HepG2 (cell line): ENCODE measurements around the gene COX4I2. TPM values are rescaled to one million over a fixed set of nuclear protein-coding genes. Genes with fewer than 3 reads are reported as not detected.
A peak's percentile ranks its signal among the peaks of the same experiment; 100 is the strongest.

ENCODE experiments used
- CCDC6 ChIP-seq: sonication (generic); formaldehyde crosslinking; IDR thresholded peaks from 2 replicates; pipeline ENCODE4 v1.8.1; 2022; ENCODE audit warnings: mild to moderate bottlenecking, missing genetic modification reagents, moderate library complexity
- GATAD2A ChIP-seq: IDR thresholded peaks from 2 replicates; pipeline ENCODE4 v1.6.1; 2016
- JUN ChIP-seq: sonication (generic); formaldehyde crosslinking; IDR thresholded peaks from 2 replicates; pipeline ENCODE4 v1.4.0; 2020; ENCODE audit warnings: mild to moderate bottlenecking, missing genetic modification reagents
- NPAS2 ChIP-seq: sonication (generic); formaldehyde crosslinking; IDR thresholded peaks from 2 replicates; pipeline ENCODE4 v1.8.0; 2022; ENCODE audit warnings: mild to moderate bottlenecking, missing genetic modification reagents, borderline replicate concordance
- PITX1 ChIP-seq: sonication (generic); formaldehyde crosslinking; IDR thresholded peaks from 2 replicates; pipeline ENCODE4 v1.5.1; 2020; ENCODE audit warnings: mild to moderate bottlenecking, missing genetic modification reagents
- SMAD1 ChIP-seq: sonication (generic); formaldehyde crosslinking; IDR thresholded peaks from 2 replicates; pipeline ENCODE4 v1.4.0; 2020; ENCODE audit warnings: missing genetic modification reagents, low read depth, mild to moderate bottlenecking, borderline replicate concordance
- TAF15 ChIP-seq: fragments of 200-400 bp; formaldehyde crosslinking; IDR thresholded peaks from one replicate; pipeline ENCODE4 v1.6.1; 2018; ENCODE audit warnings: mild to moderate bottlenecking, low read depth, low read length; ENCODE audit not compliant: poor library complexity, severe bottlenecking
- TCF7 ChIP-seq: sonication (generic); IDR thresholded peaks from 2 replicates; pipeline ENCODE4 v1.6.1; 2016; ENCODE audit warnings: antibody characterized with exemption, low read depth
- ZFP36L2 ChIP-seq: sonication (generic); formaldehyde crosslinking; IDR thresholded peaks from 2 replicates; pipeline ENCODE4 v1.4.0; 2020; ENCODE audit warnings: missing genetic modification reagents
- ZNF382 ChIP-seq: sonication (generic); formaldehyde crosslinking; IDR thresholded peaks from 2 replicates; pipeline ENCODE4 v1.5.0; 2020; ENCODE audit warnings: missing genetic modification reagents, mild to moderate bottlenecking, borderline replicate concordance
- ZNF777 ChIP-seq: sonication (generic); formaldehyde crosslinking; IDR thresholded peaks from 2 replicates; pipeline ENCODE4 v1.4.0; 2020; ENCODE audit warnings: missing genetic modification reagents
- ZNF788 ChIP-seq: sonication (generic); formaldehyde crosslinking; IDR thresholded peaks from 2 replicates; pipeline ENCODE4 v1.5.0; 2020; ENCODE audit warnings: mild to moderate bottlenecking, missing genetic modification reagents, borderline replicate concordance
- polyA plus RNA-seq, 8 experiments: library from polyadenylated mRNA; depleted of rRNA in 3 of 8; stranded (reverse) in 7 of 8; unstranded in 1 of 8; fragments of >200 nt; fragmentation: Illumina TruSeq in 4 of 8; extraction: Trizol in 4 of 8; gene quantifications; 2 replicates each; pipeline versions ENCODE4 v1.2.1 to v1.2.3, GENCODE V29; 2011 to 2016; ENCODE audit warnings: low read depth in 4 of 8, missing spikeins in 1 of 8, mixed read lengths in 1 of 8; ENCODE audit not compliant: insufficient read depth in 1 of 8
- total RNA-seq, 5 experiments: library from RNA; depleted of rRNA; stranded (reverse); fragments of >200 nt; fragmentation: Illumina TruSeq; extraction: Trizol; gene quantifications; 2 replicates each; pipeline ENCODE4 v1.2.3, GENCODE V29; 2016; ENCODE audit warnings: low read depth in 1 of 5
- TF ChIP-seq, protein P1 (sequence below): sonication (generic); formaldehyde crosslinking; IDR thresholded peaks from 2 replicates; pipeline ENCODE4 v1.5.1; 2020; ENCODE audit warnings: mild to moderate bottlenecking, missing genetic modification reagents, moderate library complexity
- TF ChIP-seq, protein P2 (sequence below): sonication (generic); formaldehyde crosslinking; IDR thresholded peaks from 2 replicates; pipeline ENCODE4 v1.8.0; 2022; ENCODE audit warnings: missing genetic modification reagents, mild to moderate bottlenecking, moderate library complexity, borderline replicate concordance
- TF ChIP-seq, protein P3 (sequence below): sonication (generic); formaldehyde crosslinking; IDR thresholded peaks from 2 replicates; pipeline ENCODE4 v1.5.0; 2020; ENCODE audit warnings: missing genetic modification reagents, mild to moderate bottlenecking, borderline replicate concordance
- TF ChIP-seq, protein P4 (sequence below): sonication (generic); formaldehyde crosslinking; IDR thresholded peaks from 2 replicates; pipeline ENCODE4 v1.4.0; 2020; ENCODE audit warnings: missing genetic modification reagents, mild to moderate bottlenecking, borderline replicate concordance
- TF ChIP-seq, protein P5 (sequence below): sonication (generic); formaldehyde crosslinking; IDR thresholded peaks from 2 replicates; pipeline ENCODE4 v1.4.0; 2020; ENCODE audit warnings: missing genetic modification reagents, borderline replicate concordance

COX4I2 gene
- total and polyA plus RNA-seq, 2 of the 13 experiments (the other 11 are each of a cell fraction or from before 2014, with no cell fraction given), result 1.1 TPM; not detected in 1

DNA sequence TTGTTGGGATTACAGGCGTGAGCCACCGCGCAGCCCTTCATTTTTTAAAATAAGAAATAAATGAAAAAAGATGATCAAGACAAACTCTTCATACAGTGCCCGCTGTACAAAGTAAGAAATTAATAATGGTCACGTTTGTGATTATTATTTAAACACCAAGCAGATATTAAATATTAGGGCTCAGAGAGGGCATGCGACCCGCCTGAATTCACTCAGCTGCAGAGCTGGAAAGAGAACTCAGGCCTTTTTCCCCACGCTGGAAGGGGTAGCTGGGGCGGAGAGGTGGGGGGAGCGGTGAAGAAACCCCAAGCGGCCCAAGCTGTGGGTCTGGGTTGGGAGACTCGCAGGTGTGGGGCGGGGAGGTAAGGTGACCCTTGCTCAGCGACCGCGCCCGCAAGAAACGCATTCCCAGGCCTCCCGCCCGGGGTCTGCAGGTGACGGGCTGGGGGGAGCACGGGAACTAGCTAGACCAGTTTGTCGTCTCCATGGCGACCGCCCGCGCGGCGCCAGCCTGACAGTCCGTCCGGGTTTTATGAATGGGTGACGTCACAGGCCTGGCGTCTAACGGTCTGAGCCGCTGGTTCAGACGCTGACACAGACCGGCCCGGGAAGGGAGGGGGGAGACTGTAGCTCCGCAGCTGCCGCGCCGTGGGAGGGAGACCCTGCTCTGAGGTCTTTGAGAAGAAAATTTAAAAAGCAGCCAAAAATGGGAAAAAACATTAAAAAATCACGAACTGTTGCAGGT lies 33.7 kb upstream of the COX4I2 start (continued):
- TF ChIP-seq, protein P1, sequence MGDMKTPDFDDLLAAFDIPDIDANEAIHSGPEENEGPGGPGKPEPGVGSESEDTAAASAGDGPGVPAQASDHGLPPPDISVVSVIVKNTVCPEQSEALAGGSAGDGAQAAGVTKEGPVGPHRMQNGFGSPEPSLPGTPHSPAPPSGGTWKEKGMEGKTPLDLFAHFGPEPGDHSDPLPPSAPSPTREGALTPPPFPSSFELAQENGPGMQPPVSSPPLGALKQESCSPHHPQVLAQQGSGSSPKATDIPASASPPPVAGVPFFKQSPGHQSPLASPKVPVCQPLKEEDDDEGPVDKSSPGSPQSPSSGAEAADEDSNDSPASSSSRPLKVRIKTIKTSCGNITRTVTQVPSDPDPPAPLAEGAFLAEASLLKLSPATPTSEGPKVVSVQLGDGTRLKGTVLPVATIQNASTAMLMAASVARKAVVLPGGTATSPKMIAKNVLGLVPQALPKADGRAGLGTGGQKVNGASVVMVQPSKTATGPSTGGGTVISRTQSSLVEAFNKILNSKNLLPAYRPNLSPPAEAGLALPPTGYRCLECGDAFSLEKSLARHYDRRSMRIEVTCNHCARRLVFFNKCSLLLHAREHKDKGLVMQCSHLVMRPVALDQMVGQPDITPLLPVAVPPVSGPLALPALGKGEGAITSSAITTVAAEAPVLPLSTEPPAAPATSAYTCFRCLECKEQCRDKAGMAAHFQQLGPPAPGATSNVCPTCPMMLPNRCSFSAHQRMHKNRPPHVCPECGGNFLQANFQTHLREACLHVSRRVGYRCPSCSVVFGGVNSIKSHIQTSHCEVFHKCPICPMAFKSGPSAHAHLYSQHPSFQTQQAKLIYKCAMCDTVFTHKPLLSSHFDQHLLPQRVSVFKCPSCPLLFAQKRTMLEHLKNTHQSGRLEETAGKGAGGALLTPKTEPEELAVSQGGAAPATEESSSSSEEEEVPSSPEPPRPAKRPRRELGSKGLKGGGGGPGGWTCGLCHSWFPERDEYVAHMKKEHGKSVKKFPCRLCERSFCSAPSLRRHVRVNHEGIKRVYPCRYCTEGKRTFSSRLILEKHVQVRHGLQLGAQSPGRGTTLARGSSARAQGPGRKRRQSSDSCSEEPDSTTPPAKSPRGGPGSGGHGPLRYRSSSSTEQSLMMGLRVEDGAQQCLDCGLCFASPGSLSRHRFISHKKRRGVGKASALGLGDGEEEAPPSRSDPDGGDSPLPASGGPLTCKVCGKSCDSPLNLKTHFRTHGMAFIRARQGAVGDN (CRISPR knock-in tag), result peak; percentile 92
- TF ChIP-seq, protein P2, sequence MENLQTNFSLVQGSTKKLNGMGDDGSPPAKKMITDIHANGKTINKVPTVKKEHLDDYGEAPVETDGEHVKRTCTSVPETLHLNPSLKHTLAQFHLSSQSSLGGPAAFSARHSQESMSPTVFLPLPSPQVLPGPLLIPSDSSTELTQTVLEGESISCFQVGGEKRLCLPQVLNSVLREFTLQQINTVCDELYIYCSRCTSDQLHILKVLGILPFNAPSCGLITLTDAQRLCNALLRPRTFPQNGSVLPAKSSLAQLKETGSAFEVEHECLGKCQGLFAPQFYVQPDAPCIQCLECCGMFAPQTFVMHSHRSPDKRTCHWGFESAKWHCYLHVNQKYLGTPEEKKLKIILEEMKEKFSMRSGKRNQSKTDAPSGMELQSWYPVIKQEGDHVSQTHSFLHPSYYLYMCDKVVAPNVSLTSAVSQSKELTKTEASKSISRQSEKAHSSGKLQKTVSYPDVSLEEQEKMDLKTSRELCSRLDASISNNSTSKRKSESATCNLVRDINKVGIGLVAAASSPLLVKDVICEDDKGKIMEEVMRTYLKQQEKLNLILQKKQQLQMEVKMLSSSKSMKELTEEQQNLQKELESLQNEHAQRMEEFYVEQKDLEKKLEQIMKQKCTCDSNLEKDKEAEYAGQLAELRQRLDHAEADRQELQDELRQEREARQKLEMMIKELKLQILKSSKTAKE, result peak; percentile 99
- TF ChIP-seq PITX1 (CRISPR knock-in tag), result peak; percentile 94
- peak; percentile 99 for TF ChIP-seq JUN (CRISPR knock-in tag)
- TF ChIP-seq, protein P3, sequence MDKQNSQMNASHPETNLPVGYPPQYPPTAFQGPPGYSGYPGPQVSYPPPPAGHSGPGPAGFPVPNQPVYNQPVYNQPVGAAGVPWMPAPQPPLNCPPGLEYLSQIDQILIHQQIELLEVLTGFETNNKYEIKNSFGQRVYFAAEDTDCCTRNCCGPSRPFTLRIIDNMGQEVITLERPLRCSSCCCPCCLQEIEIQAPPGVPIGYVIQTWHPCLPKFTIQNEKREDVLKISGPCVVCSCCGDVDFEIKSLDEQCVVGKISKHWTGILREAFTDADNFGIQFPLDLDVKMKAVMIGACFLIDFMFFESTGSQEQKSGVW, result no peak
- TF ChIP-seq SMAD1 (CRISPR knock-in tag), result peak; percentile 89; the same call in 1 of the 2 replicates
- TF ChIP-seq ZNF777 (CRISPR knock-in tag), result peak; percentile 83
- peak; percentile 100 for TF ChIP-seq TAF15
- TF ChIP-seq ZFP36L2 (CRISPR knock-in tag), result no peak
- peak; percentile 100 for TF ChIP-seq ZNF788
- TF ChIP-seq CCDC6 (CRISPR knock-in tag), result peak; percentile 97
- TF ChIP-seq, protein P4, sequence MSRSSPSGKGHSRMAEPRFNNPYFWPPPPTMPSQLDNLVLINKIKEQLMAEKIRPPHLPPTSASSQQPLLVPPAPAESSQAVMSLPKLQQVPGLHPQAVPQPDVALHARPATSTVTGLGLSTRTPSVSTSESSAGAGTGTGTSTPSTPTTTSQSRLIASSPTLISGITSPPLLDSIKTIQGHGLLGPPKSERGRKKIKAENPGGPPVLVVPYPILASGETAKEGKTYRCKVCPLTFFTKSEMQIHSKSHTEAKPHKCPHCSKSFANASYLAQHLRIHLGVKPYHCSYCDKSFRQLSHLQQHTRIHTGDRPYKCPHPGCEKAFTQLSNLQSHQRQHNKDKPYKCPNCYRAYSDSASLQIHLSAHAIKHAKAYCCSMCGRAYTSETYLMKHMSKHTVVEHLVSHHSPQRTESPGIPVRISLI (CRISPR knock-in tag), result peak; percentile 90
- peak; percentile 94 for TF ChIP-seq GATAD2A
- peak; percentile 56 for TF ChIP-seq TCF7
- no peak for TF ChIP-seq NPAS2
- TF ChIP-seq ZNF382, result no peak
- TF ChIP-seq, protein P5, sequence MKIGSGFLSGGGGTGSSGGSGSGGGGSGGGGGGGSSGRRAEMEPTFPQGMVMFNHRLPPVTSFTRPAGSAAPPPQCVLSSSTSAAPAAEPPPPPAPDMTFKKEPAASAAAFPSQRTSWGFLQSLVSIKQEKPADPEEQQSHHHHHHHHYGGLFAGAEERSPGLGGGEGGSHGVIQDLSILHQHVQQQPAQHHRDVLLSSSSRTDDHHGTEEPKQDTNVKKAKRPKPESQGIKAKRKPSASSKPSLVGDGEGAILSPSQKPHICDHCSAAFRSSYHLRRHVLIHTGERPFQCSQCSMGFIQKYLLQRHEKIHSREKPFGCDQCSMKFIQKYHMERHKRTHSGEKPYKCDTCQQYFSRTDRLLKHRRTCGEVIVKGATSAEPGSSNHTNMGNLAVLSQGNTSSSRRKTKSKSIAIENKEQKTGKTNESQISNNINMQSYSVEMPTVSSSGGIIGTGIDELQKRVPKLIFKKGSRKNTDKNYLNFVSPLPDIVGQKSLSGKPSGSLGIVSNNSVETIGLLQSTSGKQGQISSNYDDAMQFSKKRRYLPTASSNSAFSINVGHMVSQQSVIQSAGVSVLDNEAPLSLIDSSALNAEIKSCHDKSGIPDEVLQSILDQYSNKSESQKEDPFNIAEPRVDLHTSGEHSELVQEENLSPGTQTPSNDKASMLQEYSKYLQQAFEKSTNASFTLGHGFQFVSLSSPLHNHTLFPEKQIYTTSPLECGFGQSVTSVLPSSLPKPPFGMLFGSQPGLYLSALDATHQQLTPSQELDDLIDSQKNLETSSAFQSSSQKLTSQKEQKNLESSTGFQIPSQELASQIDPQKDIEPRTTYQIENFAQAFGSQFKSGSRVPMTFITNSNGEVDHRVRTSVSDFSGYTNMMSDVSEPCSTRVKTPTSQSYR (CRISPR knock-in tag), result peak; percentile 83; the same call in 1 of the 2 replicates
